HepG2 (cell line): ENCODE measurements around the gene CDCP1. TPM values are rescaled to one million over a fixed set of nuclear protein-coding genes. Genes with fewer than 3 reads are reported as not detected.

Experiments used
- ATAC-seq: fragments of 200-7000 bp; cut with Tn5 transposase; 3 replicates; pipeline ENCODE4 v1.9.1; 2020; ENCODE audit warnings: mild to moderate bottlenecking, moderate library complexity
- BruUV-seq: library from RNA; stranded (reverse); fragments of 400-500 nt; replicated peaks from 2 replicates; lab custom pipeline; 2021; lab: Mats Ljungman, UMichigan
- CTCF ChIA-PET: fragments of 300-600 bp; formaldehyde crosslinking; extraction: SDS; loops from one replicate; lab custom pipeline; 2021; ENCODE audit warnings: low total read pairs, inconsistent platforms, low intra/inter-chr PET ratio; lab: Yijun Ruan, JAX
- POLR2A ChIA-PET: fragments of 350-600 bp; sonication (Branson Sonifier 250); formaldehyde crosslinking; loops from one replicate; lab custom pipeline; 2020; ENCODE audit warnings: antibody characterized with exemption, inconsistent platforms; lab: Yijun Ruan, JAX
- DNase-seq: peaks from one replicate; pipeline ENCODE4 v3.0.0-alpha.2; 2015; ENCODE audit warnings: low spot score
- FAIRE-seq: peaks from 3 replicates; lab custom pipeline; 2011; peaks lifted over from hg19 to GRCh38; lab: Jason Lieb, UNC
- H2AFZ ChIP-seq: one replicate; pipeline ENCODE4 v1.6.1; 2011; ENCODE audit warnings: low read length, inconsistent platforms
- H3K27ac ChIP-seq: fragments of 300-600 bp; 3 replicates; pipeline ENCODE4 v1.8.0; 2011; ENCODE audit warnings: mixed run types, mild to moderate bottlenecking, mixed read lengths, low read length, inconsistent platforms; ENCODE audit not compliant: insufficient read depth; ENCODE audit errors: extremely low read length
- H3K27me3 ChIP-seq, 2 experiments: fragments of 200-600 bp in 1 of 2; 2 replicates in 1 of 2; 3 replicates in 1 of 2; pipeline versions ENCODE4 v1.6.0 to v1.8.0; 2011; ENCODE audit warnings: low read length in 2 of 2, mild to moderate bottlenecking in 2 of 2, moderate library complexity in 2 of 2, inconsistent platforms in 1 of 2; ENCODE audit not compliant: insufficient read depth in 2 of 2, control insufficient read depth in 1 of 2
- H3K36me3 ChIP-seq, 2 experiments: fragments of 200-600 bp in 1 of 2; replicated peaks in 1 of 2; 2 replicates in 1 of 2; 3 replicates in 1 of 2; pipeline versions ENCODE4 v1.5.1 to v1.8.0; 2011; ENCODE audit warnings: low read length in 2 of 2, inconsistent platforms in 1 of 2; ENCODE audit not compliant: insufficient read depth in 2 of 2, control insufficient read depth in 1 of 2
- H3K4me1 ChIP-seq: 2 replicates; pipeline ENCODE4 v1.5.1; 2012; ENCODE audit warnings: low read length, inconsistent platforms; ENCODE audit not compliant: insufficient read depth
- H3K4me2 ChIP-seq: 2 replicates; pipeline ENCODE4 v1.6.0; 2011; ENCODE audit warnings: low read depth, low read length, inconsistent platforms
- H3K4me3 ChIP-seq, 3 experiments: fragments of 200-600 bp in 1 of 3; sonication (generic), shearing (Covaris generic) in 1 of 3; replicated peaks in 1 of 3; 2 replicates each; pipeline ENCODE4 v1.5.1; 2011 to 2016; ENCODE audit warnings: low read length in 3 of 3, inconsistent platforms in 2 of 3, low read depth in 2 of 3, mild to moderate bottlenecking in 2 of 3, control low read depth in 1 of 3, mixed read lengths in 1 of 3; ENCODE audit not compliant: insufficient read depth in 1 of 3
- H3K79me2 ChIP-seq: one replicate; pipeline ENCODE4 v1.6.1; 2011; ENCODE audit warnings: low read length, inconsistent platforms; ENCODE audit not compliant: insufficient read depth
- H3K9ac ChIP-seq: 2 replicates; pipeline ENCODE4 v1.6.0; 2011; ENCODE audit warnings: mild to moderate bottlenecking, low read depth, low read length, inconsistent platforms; ENCODE audit not compliant: insufficient read depth
- H3K9me3 ChIP-seq: 2 replicates; pipeline ENCODE4 v1.5.1; 2012; ENCODE audit warnings: mild to moderate bottlenecking, low read length
- H4K20me1 ChIP-seq: 2 replicates; pipeline ENCODE4 v1.6.0; 2011; ENCODE audit warnings: inconsistent platforms, mild to moderate bottlenecking, low read length, moderate library complexity; ENCODE audit not compliant: insufficient read depth
- CBX2 ChIP-seq, 2 experiments: fragments of 200-600 bp in 1 of 2; sonication (generic); formaldehyde crosslinking in 1 of 2; IDR thresholded peaks; 2 replicates each; pipeline versions ENCODE4 v1.7.0 to v1.8.1; 2018 to 2022; ENCODE audit warnings: low read depth in 2 of 2, low read length in 1 of 2, mild to moderate bottlenecking in 1 of 2, missing genetic modification reagents in 1 of 2
- MATR3 ChIP-seq: sonication (generic); formaldehyde crosslinking; IDR thresholded peaks from 2 replicates; pipeline ENCODE4 v1.4.0; 2020; ENCODE audit warnings: missing genetic modification reagents
- TRAFD1 ChIP-seq: sonication (generic); formaldehyde crosslinking; IDR thresholded peaks from 2 replicates; pipeline ENCODE4 v1.5.1; 2020; ENCODE audit warnings: missing genetic modification reagents, mild to moderate bottlenecking, borderline replicate concordance
- TSC22D2 ChIP-seq: sonication (generic); formaldehyde crosslinking; IDR thresholded peaks from 2 replicates; pipeline ENCODE4 v1.5.1; 2020; ENCODE audit warnings: missing genetic modification reagents, mild to moderate bottlenecking, borderline replicate concordance
- ZNF737 ChIP-seq: sonication (generic); formaldehyde crosslinking; IDR thresholded peaks from 2 replicates; pipeline ENCODE4 v1.5.0; 2020; ENCODE audit warnings: missing genetic modification reagents, mild to moderate bottlenecking, borderline replicate concordance
- ZNF780A ChIP-seq: sonication (generic); formaldehyde crosslinking; IDR thresholded peaks from 2 replicates; pipeline ENCODE4 v1.8.0; 2022; ENCODE audit warnings: mild to moderate bottlenecking, missing genetic modification reagents, moderate library complexity
- WGBS: methylation state at CpG from one replicate; pipeline ENCODE4 v1.1.6; 2017; ENCODE audit warnings: low lambda C conversion rate; 5-methylcytosine and 5-hydroxymethylcytosine counted together
- in situ Hi-C: cut with HindIII; loops from 2 replicates; pipeline ENCODE4 v1.10.0; 2017; ENCODE audit warnings: low pct_unique_long_range_greater_than_20kb; ENCODE audit not compliant: extremely low pct_ligation_motif_present
- intact Hi-C: fragments of 100-400 bp; cut with micrococcal nuclease; formaldehyde crosslinking; loops from one replicate; pipeline ENCODE4 v1.10.0; 2022; ENCODE audit not compliant: unreplicated experiment
- polyA plus RNA-seq, 8 experiments: library from polyadenylated mRNA; depleted of rRNA in 3 of 8; stranded (reverse) in 7 of 8; unstranded in 1 of 8; fragments of >200 nt; fragmentation: Illumina TruSeq in 4 of 8; extraction: Trizol in 4 of 8; gene quantifications; 2 replicates each; pipeline versions ENCODE4 v1.2.1 to v1.2.3, GENCODE V29; 2011 to 2016; ENCODE audit warnings: low read depth in 4 of 8, missing spikeins in 1 of 8, mixed read lengths in 1 of 8; ENCODE audit not compliant: insufficient read depth in 1 of 8
- total RNA-seq, 5 experiments: library from RNA; depleted of rRNA; stranded (reverse); fragments of >200 nt; fragmentation: Illumina TruSeq; extraction: Trizol; gene quantifications; 2 replicates each; pipeline ENCODE4 v1.2.3, GENCODE V29; 2016; ENCODE audit warnings: low read depth in 1 of 5

Gene CDCP1
- total and polyA plus RNA-seq, 2 of the 13 experiments (the other 11 are each of a cell fraction or from before 2014, with no cell fraction given) = 0.11 to 0.18 TPM

DNA sequence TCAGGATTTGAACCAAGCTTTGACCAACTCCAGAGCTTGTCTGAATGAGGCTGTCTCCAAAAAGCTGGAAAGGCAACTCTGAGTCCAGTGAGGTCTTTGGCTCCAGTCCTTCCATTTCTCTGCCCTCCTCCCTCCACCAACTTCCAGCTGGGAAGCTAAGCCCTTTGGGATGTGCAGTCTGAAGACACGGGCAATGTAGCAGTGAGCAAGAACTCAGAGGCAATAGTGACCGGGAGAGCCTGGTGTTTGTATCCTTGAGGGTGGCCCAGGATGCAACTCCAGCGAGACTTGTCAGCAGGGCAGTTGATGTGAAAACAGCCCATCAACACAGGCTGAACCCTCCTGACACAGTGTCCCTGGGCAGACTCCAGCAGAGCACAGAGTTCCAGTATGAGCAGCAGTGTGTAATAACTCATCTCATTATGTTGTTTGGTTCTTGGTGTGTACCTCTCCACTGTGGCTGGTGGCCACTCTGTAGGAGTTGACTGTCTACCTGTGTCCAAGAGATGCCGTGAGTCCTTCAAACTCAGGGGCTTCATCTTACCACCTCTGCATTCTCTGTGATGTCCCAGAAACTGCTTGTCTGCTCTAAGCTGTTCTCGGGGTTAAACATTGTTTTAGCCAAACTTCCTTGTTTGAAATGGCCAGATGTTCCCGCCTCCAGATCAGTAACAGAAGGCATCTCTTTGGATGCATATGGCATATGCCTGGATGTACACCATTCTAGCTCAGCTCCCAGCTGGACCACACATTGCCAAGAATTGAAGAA is 6.6 kb downstream of the CDCP1 start:
- intact Hi-C loops = no loop called here

More for the DNA sequence above, 6.6 kb downstream of the CDCP1 start:
- DNase-seq = no peak
- H3K9ac ChIP-seq = no peak overlapping the region
- no TSS peak for BruUV-seq
- no peaks in the 10 kb centered on the region for H3K36me3 ChIP-seq
- no peaks in the 10 kb centered on the region for H4K20me1 ChIP-seq
- 27% methylated on average over 6 of the region's 6 CpGs for WGBS
- peaks cover 0 to 24% of the 10 kb centered on the region in 2 experiments; a peak in 1 of 5 replicates for H3K27me3 ChIP-seq
- no peak for ATAC-seq
- ChIA-PET CTCF (no interaction called here), POLR2A (no interaction called here)
- H3K4me3 ChIP-seq = no peak overlapping the region
- no peak overlapping the region for H3K4me2 ChIP-seq
- H2AFZ ChIP-seq = no peak overlapping the region
- TF ChIP-seq TRAFD1 (CRISPR knock-in tag) (no peak), ZNF780A (CRISPR knock-in tag) (no peak), TSC22D2 (CRISPR knock-in tag) (no peak), ZNF737 (CRISPR knock-in tag) (no peak), CBX2 (IDR thresholded peaks at IDR 0.05; ENCODE audit: low read depth, low read length) (no peak), CBX2 (CRISPR knock-in tag; IDR thresholded peaks at IDR 0.05; ENCODE audit: low read depth) (no peak), MATR3 (no peak)
- in situ Hi-C loops = no loop called here
- no peaks in the 10 kb centered on the region for H3K79me2 ChIP-seq
- no peaks in the 10 kb centered on the region for H3K4me1 ChIP-seq
- no peak overlapping the region for H3K27ac ChIP-seq
- no peak for FAIRE-seq
- no peaks in the 10 kb centered on the region for H3K9me3 ChIP-seq
